Chondrocyte (in vitro differentiated cells): ENCODE measurements around the gene PSENEN. TPM values are rescaled to one million over a fixed set of nuclear protein-coding genes. Genes with fewer than 3 reads are reported as not detected.

Experiments
- DNase-seq: peaks from one replicate; pipeline ENCODE4 v3.0.0; 2021; ENCODE audit warnings: mixed read lengths, low spot score
- H3K27ac Mint-ChIP-seq: one replicate; pipeline ENCODE4 v1.8.0; 2021; ENCODE audit warnings: mild to moderate bottlenecking, moderate library complexity, mixed read lengths; ENCODE audit not compliant: unreplicated experiment
- H3K27me3 Mint-ChIP-seq: 2 replicates; pipeline ENCODE4 v1.8.0; 2021; ENCODE audit warnings: low read depth, mixed read lengths
- H3K36me3 Mint-ChIP-seq: 2 replicates; pipeline ENCODE4 v1.8.0; 2021; ENCODE audit warnings: low read depth, mixed read lengths
- H3K4me1 Mint-ChIP-seq: 2 replicates; pipeline ENCODE4 v1.8.0; 2021; ENCODE audit warnings: low read depth, mild to moderate bottlenecking, mixed read lengths
- H3K4me3 Mint-ChIP-seq: one replicate; pipeline ENCODE4 v1.8.0; 2021; ENCODE audit warnings: mild to moderate bottlenecking, moderate library complexity, mixed read lengths; ENCODE audit not compliant: unreplicated experiment
- H3K9me3 Mint-ChIP-seq: 2 replicates; pipeline ENCODE4 v1.8.0; 2021; ENCODE audit warnings: low read depth, mixed read lengths
- CTCF ChIP-seq: fragments of 200-600 bp; sonication (generic); IDR thresholded peaks from 2 replicates; pipeline ENCODE4 v1.5.0; 2021; ENCODE audit warnings: antibody characterized with exemption, mild to moderate bottlenecking, moderate library complexity
- total RNA-seq: library from RNA; stranded (reverse); gene quantifications from 3 replicates; pipeline ENCODE4 v1.2.1, GENCODE V29; 2021

Gene PSENEN
- total RNA-seq, 1 donor from 2014 or later = 59.9 TPM

GRCh38 chr19:35716801-35717664 is 28.4 kb upstream of the PSENEN start:
- peak; percentile 98 for DNase-seq
- Mint-ChIP-seq H3K4me1 (peaks cover 26% of the 10 kb centered on the region), H3K9me3 (no peaks in the 10 kb centered on the region), H3K4me3 (peak overlapping the region; percentile 96), H3K27ac (peak overlapping the region; percentile 97), H3K27me3 (no peaks in the 10 kb centered on the region), H3K36me3 (peaks cover 3% of the 10 kb centered on the region)
- peak; percentile 100 for TF ChIP-seq CTCF

GRCh38 chr19:35717665-35718344 is 27.6 kb upstream of the PSENEN start, which contains the start of gene KMT2B:
KMT2B (plus strand) TSS chr19:35718003; CDS start chr19:35718019, 16 bp downstream.
- no peaks in the 10 kb centered on the region for H3K27me3 Mint-ChIP-seq
- H3K9me3 Mint-ChIP-seq = no peaks in the 10 kb centered on the region
- H3K27ac Mint-ChIP-seq = peak within 1 kb of the TSS; percentile 97
- DNase-seq = no peak
- peaks cover 8% of the 10 kb centered on the region for H3K36me3 Mint-ChIP-seq
- peaks cover 26% of the 10 kb centered on the region for H3K4me1 Mint-ChIP-seq
- peak within 1 kb of the TSS; percentile 96 for H3K4me3 Mint-ChIP-seq
- TF ChIP-seq CTCF = no peak

- Mint-ChIP-seq H3K9me3 (no peaks in the 10 kb centered on the region), H3K27me3 (no peaks in the 10 kb centered on the region), H3K27ac (peak overlapping the region; percentile 74), H3K4me3 (peak overlapping the region; percentile 83), H3K4me1 (peaks cover 26% of the 10 kb centered on the region), H3K36me3 (peaks cover 13% of the 10 kb centered on the region)
- no peak for TF ChIP-seq CTCF
- DNase-seq = peak; percentile 92
Measured at GRCh38 chr19:35718345-35719041, 27.0 kb upstream of the PSENEN start.

GRCh38 chr19:35719402-35720162 is 25.9 kb upstream of the PSENEN start:
- Mint-ChIP-seq H3K9me3 (no peaks in the 10 kb centered on the region), H3K27me3 (no peaks in the 10 kb centered on the region), H3K27ac (peak overlapping the region; percentile 68), H3K4me3 (peak overlapping the region; percentile 83), H3K4me1 (peaks cover 26% of the 10 kb centered on the region), H3K36me3 (peaks cover 18% of the 10 kb centered on the region)
- DNase-seq = peak; percentile 87
- no peak for TF ChIP-seq CTCF
